B cell (primary cell): ENCODE results near the gene COL5A3. TPM values are rescaled to one million over a fixed set of nuclear protein-coding genes. Genes with fewer than 3 reads are reported as not detected.
A peak's percentile ranks its signal among the peaks of the same experiment; 100 is the strongest.

Experiments
- ATAC-seq: fragments of 200-7000 bp; cut with Tn5 transposase; one replicate; pipeline ENCODE4 v1.10.0; 2021; ENCODE audit warnings: low read depth, mild to moderate bottlenecking, moderate number of reproducible peaks, moderate library complexity
- CTCF ChIA-PET: fragments of 350-600 bp; sonication (Branson Sonifier 250); formaldehyde crosslinking; loops from one replicate; lab custom pipeline; 2021; ENCODE audit warnings: antibody characterized with exemption, inconsistent platforms; lab: Charles Lee
- POLR2A ChIA-PET: fragments of 350-600 bp; sonication (Branson Sonifier 250); formaldehyde crosslinking; loops from one replicate; lab custom pipeline; 2021; ENCODE audit warnings: antibody characterized with exemption; lab: Charles Lee
- DNase-seq: peaks from one replicate; pipeline ENCODE4 v3.0.0; 2013
- H2AFZ ChIP-seq: 2 replicates; pipeline ENCODE4 v1.6.1; 2012; ENCODE audit warnings: mild to moderate bottlenecking, low read depth, low read length; ENCODE audit not compliant: insufficient read depth, poor library complexity, severe bottlenecking
- H3K27ac ChIP-seq, 2 donors: 1 replicate in 1 of 2; 2 replicates in 1 of 2; pipeline ENCODE4 v1.5.1; 2012 to 2013; ENCODE audit warnings: low read length in 2 of 2, mild to moderate bottlenecking in 2 of 2, moderate library complexity in 1 of 2
- H3K27me3 ChIP-seq, 4 experiments: fragments of 200-600 bp in 1 of 4; sonication (generic) in 1 of 4; replicated peaks in 1 of 4; 1 replicate in 2 of 4; 2 replicates in 2 of 4; pipeline versions ENCODE4 v1.6.1 to v1.7.0; 2013 to 2016; ENCODE audit warnings: low read length in 3 of 4, mild to moderate bottlenecking in 2 of 4, mixed read lengths in 1 of 4, moderate library complexity in 1 of 4; ENCODE audit not compliant: insufficient read depth in 4 of 4, control insufficient read depth in 3 of 4; ENCODE audit errors: control extremely low read depth in 1 of 4
- H3K36me3 ChIP-seq, 2 experiments: replicated peaks in 1 of 2; 1 replicate in 1 of 2; 2 replicates in 1 of 2; pipeline versions ENCODE4 v1.6.1 to v1.7.1; 2013; ENCODE audit warnings: low read length in 1 of 2; ENCODE audit not compliant: insufficient read depth in 2 of 2, control insufficient read depth in 1 of 2; ENCODE audit errors: control extremely low read depth in 1 of 2, extremely low read depth in 1 of 2
- H3K4me1 ChIP-seq, 2 donors: fragments of 200-600 bp in 1 of 2; sonication (generic) in 1 of 2; 1 replicate in 1 of 2; 2 replicates in 1 of 2; pipeline versions ENCODE4 v1.5.1 to v1.6.1; 2013 to 2017; ENCODE audit warnings: low read length in 2 of 2; ENCODE audit not compliant: control insufficient read depth in 2 of 2, insufficient read depth in 2 of 2
- H3K4me2 ChIP-seq: replicated peaks from 2 replicates; pipeline ENCODE3; 2012; ENCODE audit warnings: mild to moderate bottlenecking, low read depth, low read length; ENCODE audit not compliant: poor library complexity, severe bottlenecking
- H3K4me3 ChIP-seq, 5 experiments: fragments of 200-600 bp in 1 of 5; sonication (generic) in 1 of 5; 1 replicate in 3 of 5; 2 replicates in 2 of 5; pipeline versions ENCODE4 v1.5.1 to v1.7.0; 2011 to 2016; ENCODE audit warnings: low read length in 4 of 5, mild to moderate bottlenecking in 4 of 5, low read depth in 2 of 5, control low read depth in 1 of 5, moderate library complexity in 1 of 5; ENCODE audit not compliant: insufficient read depth in 1 of 5; ENCODE audit errors: control extremely low read depth in 1 of 5, extremely low read depth in 1 of 5
- H3K79me2 ChIP-seq: fragments of 200-600 bp; sonication (generic); one replicate; pipeline ENCODE4 v1.6.0; 2016; ENCODE audit warnings: low read length; ENCODE audit not compliant: control insufficient read depth, insufficient read depth
- H3K9ac ChIP-seq: fragments of 200-600 bp; sonication (generic); 2 replicates; pipeline ENCODE4 v1.6.1; 2017; ENCODE audit warnings: mild to moderate bottlenecking, low read length, moderate library complexity
- H3K9me3 ChIP-seq, 3 donors: one replicate each; pipeline versions ENCODE4 v1.6.1 to v1.7.1; 2013; ENCODE audit warnings: low read length in 2 of 3; ENCODE audit not compliant: control insufficient read depth in 2 of 3, insufficient read depth in 1 of 3; ENCODE audit errors: control extremely low read depth in 1 of 3
- H4K20me1 ChIP-seq: 2 replicates; pipeline ENCODE4 v1.6.0; 2012; ENCODE audit warnings: mild to moderate bottlenecking, low read length; ENCODE audit not compliant: insufficient read depth, control insufficient read depth, poor library complexity, severe bottlenecking
- H3K27ac Mint-ChIP-seq: one replicate; pipeline ENCODE4 v1.8.0; 2021; ENCODE audit warnings: mixed read lengths
- H3K27me3 Mint-ChIP-seq: one replicate; pipeline ENCODE4 v1.8.0; 2021; ENCODE audit warnings: mixed read lengths
- H3K4me1 Mint-ChIP-seq: one replicate; pipeline ENCODE4 v1.8.0; 2021; ENCODE audit warnings: mixed read lengths
- H3K4me3 Mint-ChIP-seq: one replicate; pipeline ENCODE4 v1.8.0; 2021; ENCODE audit warnings: mixed read lengths
- H3K9me3 Mint-ChIP-seq: one replicate; pipeline ENCODE4 v1.8.0; 2022; ENCODE audit warnings: mixed read lengths; ENCODE audit not compliant: insufficient read depth
- EZH2 ChIP-seq: IDR thresholded peaks from 2 replicates; pipeline ENCODE4 v1.6.1; 2012; ENCODE audit warnings: borderline replicate concordance, low read depth, mild to moderate bottlenecking, moderate library complexity, low read length; ENCODE audit not compliant: insufficient read depth, poor library complexity, severe bottlenecking
- WGBS: methylation state at CpG from one replicate; pipeline ENCODE4 v1.1.5; 2013; ENCODE audit warnings: missing lambda C conversion rate; ENCODE audit not compliant: insufficient coverage; 5-methylcytosine and 5-hydroxymethylcytosine counted together
- intact Hi-C: fragments of 100-400 bp; cut with micrococcal nuclease; formaldehyde crosslinking; loops from one replicate; pipeline ENCODE4 v1.10.0; 2022
- polyA plus RNA-seq: library from polyadenylated mRNA; depleted of rRNA; stranded (reverse); fragments of >200 nt; gene quantifications from 2 replicates; pipeline ENCODE4 v1.2.3, GENCODE V29; 2012
- total RNA-seq, 2 donors: library from RNA; stranded (reverse); fragments of 120-200 nt in 1 of 2; gene quantifications; 1 replicate in 1 of 2; 2 replicates in 1 of 2; pipeline versions ENCODE4 v1.2.3 to v1.2.4, GENCODE V29; 2013 to 2022
- TF ChIP-seq, protein P1 (sequence below): fragments of 200-600 bp; IDR thresholded peaks from one replicate; pipeline ENCODE4 v1.8.0; 2022; ENCODE audit warnings: antibody characterized with exemption, mild to moderate bottlenecking

The COL5A3 gene
- total and polyA plus RNA-seq, 2 donors (not counting 1 experiment from before 2014, with no cell fraction given) = 0.01 TPM; not detected in 1

DNA sequence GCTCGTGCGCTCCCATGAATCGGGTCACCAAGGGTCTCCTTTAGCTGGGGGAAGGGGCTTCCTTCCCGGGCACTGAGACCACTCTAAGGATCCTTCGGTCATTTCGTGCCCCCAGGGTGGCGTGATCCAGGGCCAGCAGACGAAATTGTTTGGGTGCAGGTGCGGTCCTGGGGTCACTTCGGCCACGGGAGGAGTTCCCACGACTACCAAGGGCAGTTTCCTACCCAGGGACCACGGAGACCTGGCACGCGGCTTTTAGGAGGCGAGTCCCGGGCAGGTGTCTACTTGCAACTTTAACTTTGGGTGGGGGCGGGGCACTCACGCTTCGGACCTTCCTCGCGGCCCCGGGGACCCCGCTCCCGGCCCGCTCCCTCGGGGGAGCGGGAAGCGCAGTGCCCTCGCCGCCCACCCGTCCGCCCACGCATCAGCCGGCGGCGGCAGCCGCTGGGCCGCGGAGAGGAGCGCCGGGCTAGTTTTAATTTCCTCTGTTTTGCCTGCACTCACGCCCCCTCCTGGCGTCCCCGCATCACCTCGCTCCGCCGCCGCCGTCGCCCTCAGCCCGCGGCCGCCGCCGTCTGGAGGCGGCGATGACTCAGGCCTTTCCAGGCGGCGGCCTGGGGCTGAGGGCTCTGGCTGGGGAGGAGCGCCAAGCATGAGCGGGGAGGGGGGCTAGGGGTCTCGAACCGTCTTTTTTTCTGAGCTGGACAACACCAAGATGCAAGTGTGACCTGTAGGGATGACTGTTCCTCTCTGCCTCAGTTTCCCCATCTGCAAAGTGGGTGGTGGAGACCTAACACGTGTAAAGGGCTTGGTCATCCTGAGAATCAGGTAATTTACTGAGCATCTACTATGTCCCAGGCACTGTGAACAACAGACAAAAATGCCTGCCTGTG, 95.7 kb downstream of the COL5A3 start:
- Histone ChIP-seq H3K9me3 (peaks cover 0 to 11% (median 0%) of the 10 kb centered on the region in 3 donors), H3K4me1 (peaks cover 16 to 21% of the 10 kb centered on the region in 2 donors), H3K27me3 (peaks cover 0 to 60% (median 28%) of the 10 kb centered on the region in 4 experiments), H4K20me1 (no peaks in the 10 kb centered on the region), H3K4me3 (peak overlapping the region in 4 of 5 experiments; percentile 21 to 45 (median 35)), H3K9ac (peak overlapping the region; percentile 42), H3K36me3 (no peaks in the 10 kb centered on the region), H2AFZ (peak overlapping the region; percentile 49), H3K79me2 (no peaks in the 10 kb centered on the region), H3K27ac (no peak overlapping the region), H3K4me2 (peak overlapping the region; percentile 85)
- under 1% methylated on average over 64 of the region's 65 CpGs for WGBS
- Mint-ChIP-seq H3K27me3 (peaks cover 37% of the 10 kb centered on the region), H3K4me1 (peaks cover 18% of the 10 kb centered on the region), H3K27ac (no peak overlapping the region), H3K4me3 (peak overlapping the region; percentile 69), H3K9me3 (no peaks in the 10 kb centered on the region)
- POLR2A ChIA-PET = no interaction called here
- ATAC-seq = peak; percentile 60
- CTCF ChIA-PET = no interaction called here
- peak; percentile 70 for DNase-seq
- intact Hi-C loops = no loop called here
- TF ChIP-seq EZH2 = no peak
- TF ChIP-seq, protein P1, sequence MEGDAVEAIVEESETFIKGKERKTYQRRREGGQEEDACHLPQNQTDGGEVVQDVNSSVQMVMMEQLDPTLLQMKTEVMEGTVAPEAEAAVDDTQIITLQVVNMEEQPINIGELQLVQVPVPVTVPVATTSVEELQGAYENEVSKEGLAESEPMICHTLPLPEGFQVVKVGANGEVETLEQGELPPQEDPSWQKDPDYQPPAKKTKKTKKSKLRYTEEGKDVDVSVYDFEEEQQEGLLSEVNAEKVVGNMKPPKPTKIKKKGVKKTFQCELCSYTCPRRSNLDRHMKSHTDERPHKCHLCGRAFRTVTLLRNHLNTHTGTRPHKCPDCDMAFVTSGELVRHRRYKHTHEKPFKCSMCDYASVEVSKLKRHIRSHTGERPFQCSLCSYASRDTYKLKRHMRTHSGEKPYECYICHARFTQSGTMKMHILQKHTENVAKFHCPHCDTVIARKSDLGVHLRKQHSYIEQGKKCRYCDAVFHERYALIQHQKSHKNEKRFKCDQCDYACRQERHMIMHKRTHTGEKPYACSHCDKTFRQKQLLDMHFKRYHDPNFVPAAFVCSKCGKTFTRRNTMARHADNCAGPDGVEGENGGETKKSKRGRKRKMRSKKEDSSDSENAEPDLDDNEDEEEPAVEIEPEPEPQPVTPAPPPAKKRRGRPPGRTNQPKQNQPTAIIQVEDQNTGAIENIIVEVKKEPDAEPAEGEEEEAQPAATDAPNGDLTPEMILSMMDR = no peak

DNA sequence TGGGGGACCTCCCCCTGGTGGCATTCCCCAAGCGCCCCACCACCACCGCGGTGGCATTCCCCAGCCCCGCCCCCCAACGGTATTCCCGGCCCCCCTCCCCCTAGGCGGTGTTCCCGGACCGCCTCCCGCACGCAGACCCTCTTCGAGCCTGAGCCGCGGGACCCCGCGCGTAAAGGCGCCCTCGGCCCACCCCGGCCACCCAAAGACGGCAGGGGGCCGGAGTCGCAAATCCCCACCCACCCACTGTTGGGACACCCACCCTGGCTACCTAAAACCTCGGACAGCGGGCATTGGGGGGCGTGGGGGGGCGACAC, 96.3 kb downstream of the COL5A3 start:
- Histone ChIP-seq H3K36me3 (no peaks in the 10 kb centered on the region), H3K79me2 (no peaks in the 10 kb centered on the region), H3K9me3 (peaks cover 0 to 11% (median 0%) of the 10 kb centered on the region in 3 donors), H3K27me3 (peaks cover 0 to 65% (median 28%) of the 10 kb centered on the region in 4 experiments), H3K4me1 (peaks cover 16 to 21% of the 10 kb centered on the region in 2 donors), H3K4me2 (peak overlapping the region; percentile 85), H3K4me3 (peak overlapping the region in 3 of 5 experiments; percentile 35 to 45 (median 35)), H2AFZ (peak overlapping the region; percentile 49), H3K27ac (no peak overlapping the region), H3K9ac (peak overlapping the region; percentile 42), H4K20me1 (no peaks in the 10 kb centered on the region)
- H3K4me1 Mint-ChIP-seq = peaks cover 18% of the 10 kb centered on the region
- no peak overlapping the region for H3K27ac Mint-ChIP-seq
- intact Hi-C loops = no loop called here
- peak overlapping the region; percentile 69 for H3K4me3 Mint-ChIP-seq
- POLR2A ChIA-PET = no interaction called here
- ATAC-seq (no peak), DNase-seq (no peak)
- no peak for TF ChIP-seq EZH2
- TF ChIP-seq, protein P1 = no peak
- peaks cover 43% of the 10 kb centered on the region for H3K27me3 Mint-ChIP-seq
- WGBS = 2% methylated on average over 15 of the region's 27 CpGs
- CTCF ChIA-PET = no interaction called here
- H3K9me3 Mint-ChIP-seq = no peaks in the 10 kb centered on the region
